ENCODE measurements around the gene CDKN1A.
A peak's percentile ranks its signal among the peaks of the same experiment; 100 is the strongest.
"Not testable (repeated sequence)": the region's sequence is repeated elsewhere in the genome, so short reads cannot be mapped to it uniquely, and the experiment has no call there.

The CDKN1A gene

DNA sequence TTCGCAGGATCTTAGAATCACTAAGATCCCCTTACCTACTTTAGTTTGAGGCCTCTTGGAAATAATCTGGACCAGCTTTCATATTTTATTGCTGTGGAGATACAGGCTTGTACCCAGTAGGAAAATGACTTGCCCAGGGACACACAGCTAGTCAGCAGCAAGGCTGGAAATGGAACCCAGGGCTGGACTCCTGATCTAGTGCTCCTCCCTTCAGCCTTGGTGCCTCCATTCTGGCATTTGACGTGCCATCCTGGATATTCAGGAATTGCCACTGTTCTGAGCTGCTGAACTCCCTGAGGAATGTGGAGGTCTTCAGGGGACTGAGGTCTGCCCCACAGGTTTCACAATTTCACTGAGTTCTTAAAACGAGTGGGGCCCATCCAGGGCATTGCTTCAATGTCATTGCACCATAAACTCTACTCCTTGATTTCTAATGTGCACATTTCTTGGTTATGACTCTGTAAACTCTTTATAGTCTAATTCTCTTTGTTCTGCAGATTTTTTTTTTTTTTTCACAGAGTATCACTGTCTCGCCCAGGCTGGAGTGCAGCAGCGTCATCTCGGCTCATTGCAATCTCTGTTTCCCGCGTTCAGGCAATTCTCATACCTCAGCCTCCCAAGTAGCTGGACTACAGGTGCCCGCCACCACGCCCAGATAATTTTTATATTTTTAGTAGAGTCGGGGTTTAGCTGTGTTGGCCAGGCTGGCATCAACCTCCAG lies 26.7 kb upstream of the CDKN1A start:
- in situ Hi-C loops (cut with MboI; ENCODE audit: low pct_unique_long_range_greater_than_20kb, low sequenced_read_pairs) = no loop called here
- no peak for DNase-seq

- in situ Hi-C loops (cut with MboI; ENCODE audit: low pct_unique_long_range_greater_than_20kb, low sequenced_read_pairs); DNase-seq: not testable (repeated sequence)
These were observed 24.0 kb upstream of the CDKN1A start for GRCh38 chr6:36654469-36654868.

- in situ Hi-C loops (cut with MboI; ENCODE audit: low pct_unique_long_range_greater_than_20kb, low sequenced_read_pairs) = no loop called here
These were observed 23.3 kb upstream of the CDKN1A start for GRCh38 chr6:36655085-36655724.

GRCh38 chr6:36656441-36656840 lies 22.1 kb upstream of the CDKN1A start:
- no peak for DNase-seq
- in situ Hi-C loops (cut with MboI; ENCODE audit: low pct_unique_long_range_greater_than_20kb, low sequenced_read_pairs) = no loop called here

More at GRCh38 chr6:36655085-36655724, 23.3 kb upstream of the CDKN1A start:
- DNase-seq = no peak

- in situ Hi-C loops (cut with MboI; ENCODE audit: low pct_unique_long_range_greater_than_20kb, low sequenced_read_pairs) = no loop called here
- no peak for DNase-seq
These were observed 21.2 kb upstream of the CDKN1A start for GRCh38 chr6:36657271-36657670.

DNA sequence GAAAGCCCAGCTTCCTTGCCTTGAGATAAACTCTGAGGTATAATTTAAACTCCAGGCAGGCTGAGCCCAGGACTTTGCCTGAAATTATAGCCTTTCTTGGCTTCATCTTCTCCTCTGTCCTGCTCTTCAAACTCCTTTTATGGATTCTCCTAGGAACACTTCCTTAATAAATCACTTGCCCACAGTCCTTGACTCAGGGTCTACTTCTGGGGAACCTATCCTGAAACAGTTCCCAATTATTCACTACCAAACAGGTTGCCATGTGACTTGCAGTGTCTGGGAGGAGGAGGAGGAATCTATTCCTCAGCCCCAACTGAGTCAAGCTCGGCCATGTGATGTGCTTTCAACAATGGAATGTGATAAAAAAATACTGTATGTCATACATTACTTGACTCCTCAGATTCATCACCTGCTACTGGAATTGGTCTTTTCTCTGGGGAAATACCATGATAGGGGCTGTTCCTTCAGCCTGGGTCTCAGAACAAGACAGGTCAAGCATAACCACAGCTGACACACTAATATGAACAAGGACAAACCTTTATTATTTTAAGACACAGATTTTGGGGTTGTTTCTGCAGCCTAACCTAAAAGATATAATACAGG lies 20.5 kb upstream of the CDKN1A start:
- DNase-seq = no peak
- in situ Hi-C loops (cut with MboI; ENCODE audit: low pct_unique_long_range_greater_than_20kb, low sequenced_read_pairs) = no loop called here

DNA sequence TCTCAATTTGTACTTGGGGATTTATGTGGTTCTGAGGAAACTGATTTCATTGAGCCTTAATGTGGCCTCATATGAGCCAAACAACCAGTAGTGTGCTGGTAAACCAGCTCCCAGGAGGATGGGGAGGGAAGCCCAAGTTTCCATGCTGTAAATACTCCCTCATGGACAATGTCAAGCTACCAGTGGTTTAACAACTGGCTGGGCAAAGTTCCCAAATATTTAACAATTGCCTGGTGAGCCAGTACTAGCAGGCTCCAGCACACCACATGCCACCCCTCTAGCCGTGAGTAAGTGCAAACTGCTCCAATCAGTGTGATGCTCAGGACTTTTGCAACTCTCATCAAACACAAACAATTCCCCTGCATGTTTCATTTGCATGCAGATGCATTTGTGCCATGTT lies 19.2 kb upstream of the CDKN1A start:
- in situ Hi-C loops (cut with MboI; ENCODE audit: low pct_unique_long_range_greater_than_20kb, low sequenced_read_pairs) = no loop called here
- DNase-seq = no peak

GRCh38 chr6:36660771-36661471 lies 17.6 kb upstream of the CDKN1A start:
- in situ Hi-C loops (cut with MboI; ENCODE audit: low pct_unique_long_range_greater_than_20kb, low sequenced_read_pairs) = no loop called here

DNA sequence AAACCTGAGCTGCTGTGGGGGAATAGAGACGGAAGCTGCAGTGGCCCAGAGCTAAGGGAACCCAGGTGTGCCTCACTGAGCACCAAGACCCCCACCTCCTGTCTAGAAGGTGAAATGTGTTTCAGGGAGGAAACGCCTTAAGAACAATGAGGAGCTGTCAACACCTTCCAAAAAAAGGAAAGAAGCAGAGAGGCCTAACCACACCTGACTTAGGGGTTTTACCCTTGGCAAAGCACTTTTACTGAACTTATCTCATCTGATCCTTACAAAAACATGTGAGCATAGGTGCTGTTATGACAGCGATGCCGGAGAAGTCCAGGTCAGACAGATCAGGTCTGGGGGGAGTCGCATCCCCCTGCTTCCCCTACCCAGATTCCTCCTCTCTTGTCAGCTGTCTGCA lies 16.1 kb upstream of the CDKN1A start:
- DNase-seq = no peak
- in situ Hi-C loops (cut with MboI; ENCODE audit: low pct_unique_long_range_greater_than_20kb, low sequenced_read_pairs) = no loop called here

More at GRCh38 chr6:36660771-36661471, 17.6 kb upstream of the CDKN1A start:
- DNase-seq = no peak

- DNase-seq = no peak
- in situ Hi-C loops (cut with MboI; ENCODE audit: low pct_unique_long_range_greater_than_20kb, low sequenced_read_pairs) = no loop called here
These were observed 15.7 kb upstream of the CDKN1A start for GRCh38 chr6:36662827-36663256.

DNA sequence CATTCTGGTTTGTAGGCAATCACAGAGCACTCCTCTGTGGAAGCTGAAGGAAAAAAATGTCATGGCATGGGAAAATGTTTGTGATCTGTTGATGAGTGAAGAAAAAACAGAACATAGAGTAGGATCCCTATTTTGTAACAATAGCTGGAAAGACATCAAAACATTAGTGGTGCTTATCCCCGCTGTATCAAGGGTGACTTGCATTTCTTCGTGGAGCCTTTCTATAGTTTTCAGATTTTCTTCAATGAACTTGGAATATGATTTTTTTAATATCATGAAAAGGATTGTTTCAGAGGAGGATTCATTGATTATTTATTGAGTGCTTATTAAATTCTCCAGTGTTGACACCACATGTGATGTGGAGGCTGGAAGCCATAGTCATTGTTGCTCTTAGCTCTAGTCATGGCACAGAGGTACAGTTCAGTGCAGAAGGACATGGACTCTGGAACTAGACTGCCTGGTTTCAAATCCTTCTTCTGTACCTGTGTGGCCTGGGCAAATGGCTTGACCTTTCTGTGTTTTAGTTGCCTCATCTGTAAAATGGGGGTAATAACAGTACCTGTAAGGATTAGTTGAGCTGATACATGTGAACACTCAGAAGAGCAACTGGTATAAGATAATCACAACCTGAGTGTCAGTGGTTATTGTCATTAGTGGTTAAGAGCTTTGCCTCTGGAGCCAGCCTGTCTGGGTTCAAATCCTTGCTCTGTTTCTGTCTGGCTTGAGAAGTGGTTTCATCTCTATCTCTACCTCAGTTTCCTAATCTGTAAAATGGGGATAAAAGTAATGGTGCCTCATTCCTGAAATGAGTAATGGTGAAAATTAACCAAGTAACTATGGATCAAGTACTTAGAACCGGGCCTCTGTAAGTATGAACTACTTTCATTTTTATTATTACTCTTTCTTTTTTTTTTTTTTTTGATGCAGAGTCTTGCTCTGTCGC lies 14.7 kb upstream of the CDKN1A start:
- in situ Hi-C loops (cut with MboI; ENCODE audit: low pct_unique_long_range_greater_than_20kb, low sequenced_read_pairs) = no loop called here
- DNase-seq = no peak

- DNase-seq = no peak
- in situ Hi-C loops (cut with MboI; ENCODE audit: low pct_unique_long_range_greater_than_20kb, low sequenced_read_pairs) = no loop called here
These were observed 13.3 kb upstream of the CDKN1A start for GRCh38 chr6:36665180-36665579.

DNA sequence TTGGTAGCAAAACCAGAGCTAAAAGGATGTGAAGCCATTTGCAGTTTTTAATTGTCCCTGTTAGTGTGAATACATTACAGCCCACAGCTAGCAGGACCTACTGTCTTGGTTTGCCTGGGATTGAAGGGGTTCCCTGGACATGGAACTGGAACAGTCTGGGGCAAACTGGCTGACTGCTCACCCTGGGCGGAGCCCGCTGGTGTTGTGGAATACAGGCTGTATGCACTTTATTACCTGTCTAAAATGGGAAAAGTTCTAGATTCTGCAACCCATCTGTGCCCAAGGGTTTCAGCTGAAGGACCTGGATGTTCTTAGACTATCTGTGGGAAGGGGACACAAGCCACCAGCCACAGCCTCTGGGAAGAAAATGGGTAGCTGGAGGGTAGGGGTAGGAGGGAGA lies 12.2 kb upstream of the CDKN1A start:
- DNase-seq = no peak
- in situ Hi-C loops (cut with MboI; ENCODE audit: low pct_unique_long_range_greater_than_20kb, low sequenced_read_pairs) = no loop called here

DNA sequence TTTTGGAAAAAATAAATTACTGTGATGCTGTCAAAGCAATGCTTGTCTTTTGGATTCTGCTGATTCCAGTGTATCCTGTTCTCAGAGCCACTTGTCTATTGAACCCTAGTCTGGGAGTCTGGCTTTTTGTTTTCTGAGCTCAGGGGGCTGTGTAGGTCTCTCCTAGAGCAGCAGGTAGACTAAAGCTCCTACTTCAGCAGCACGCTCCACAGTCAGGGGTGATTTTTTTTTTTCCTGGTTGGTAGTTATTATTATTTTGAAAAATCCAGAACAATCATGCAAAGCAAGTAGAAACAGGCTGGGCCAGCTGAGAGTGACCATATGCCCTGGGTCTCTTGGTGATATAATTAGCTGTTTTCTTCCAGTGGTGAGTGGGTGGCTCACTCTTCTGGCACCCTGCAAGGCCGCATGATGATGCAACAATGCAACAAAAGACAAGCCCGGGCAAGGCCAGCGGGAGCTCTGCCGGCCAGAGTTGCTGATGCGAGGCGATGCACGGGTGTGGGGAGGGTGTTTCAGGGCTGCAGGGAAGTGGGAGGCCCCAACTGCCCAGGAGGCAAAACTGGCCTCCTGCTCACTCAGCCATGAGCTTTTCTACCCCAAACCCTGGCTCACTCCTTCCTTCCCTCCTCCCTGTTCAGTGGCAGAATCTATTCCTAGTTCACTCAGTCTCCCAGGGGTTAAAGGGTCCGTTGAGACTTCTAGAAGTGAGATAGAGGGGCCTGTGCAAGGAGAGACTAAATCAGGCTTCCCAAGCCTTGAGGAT lies 11.5 kb upstream of the CDKN1A start:
- peak; percentile 99 for DNase-seq
- in situ Hi-C loops (cut with MboI; ENCODE audit: low pct_unique_long_range_greater_than_20kb, low sequenced_read_pairs) = no loop called here

DNA sequence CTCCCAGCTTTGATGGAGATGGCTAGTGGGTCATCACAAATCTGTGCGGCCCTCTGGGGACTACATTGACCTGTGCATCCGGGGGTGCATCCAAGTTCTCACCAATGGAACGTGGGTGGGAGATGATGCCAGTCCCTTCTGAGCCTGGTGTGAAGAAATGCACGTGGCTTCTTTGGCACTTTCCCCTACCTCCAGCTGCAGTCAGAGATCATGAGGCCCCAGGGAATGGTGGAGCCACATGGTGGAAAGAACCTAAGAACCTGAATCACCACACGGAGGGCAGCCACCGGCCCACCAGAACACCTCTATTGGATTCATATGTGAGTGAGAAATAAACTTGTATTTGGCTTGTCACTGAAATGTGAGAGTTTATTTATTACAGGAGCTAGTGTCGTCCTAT lies 9.9 kb upstream of the CDKN1A start:
- in situ Hi-C loops (cut with MboI; ENCODE audit: low pct_unique_long_range_greater_than_20kb, low sequenced_read_pairs) = no loop called here
- no peak for DNase-seq

DNA sequence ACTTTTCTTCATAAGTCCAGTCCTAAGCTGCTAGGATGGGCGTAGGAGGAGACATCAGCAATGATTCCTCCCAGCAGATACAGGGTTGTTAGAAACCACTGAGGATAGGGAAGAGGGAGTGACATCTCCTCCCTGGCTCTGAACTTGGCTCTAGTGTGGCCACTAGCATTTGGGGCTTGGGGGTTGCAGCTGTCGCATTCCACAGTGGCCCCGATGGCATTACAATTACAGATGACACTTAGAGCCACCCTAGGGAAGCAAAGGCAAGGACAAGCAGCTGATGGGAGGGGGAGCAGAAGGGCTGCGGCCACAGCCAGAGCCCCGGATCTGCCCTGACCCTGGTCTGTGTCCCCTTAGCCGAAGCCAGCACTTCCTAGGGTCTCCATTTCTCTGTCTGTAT lies 9.5 kb upstream of the CDKN1A start:
- no peak for DNase-seq

GRCh38 chr6:36670271-36670670 lies 8.2 kb upstream of the CDKN1A start:
- in situ Hi-C loops (cut with MboI; ENCODE audit: low pct_unique_long_range_greater_than_20kb, low sequenced_read_pairs) = no loop called here
- no peak for DNase-seq

More for the DNA sequence above, 9.5 kb upstream of the CDKN1A start:
- in situ Hi-C loops (cut with MboI; ENCODE audit: low pct_unique_long_range_greater_than_20kb, low sequenced_read_pairs) = no loop called here

DNA sequence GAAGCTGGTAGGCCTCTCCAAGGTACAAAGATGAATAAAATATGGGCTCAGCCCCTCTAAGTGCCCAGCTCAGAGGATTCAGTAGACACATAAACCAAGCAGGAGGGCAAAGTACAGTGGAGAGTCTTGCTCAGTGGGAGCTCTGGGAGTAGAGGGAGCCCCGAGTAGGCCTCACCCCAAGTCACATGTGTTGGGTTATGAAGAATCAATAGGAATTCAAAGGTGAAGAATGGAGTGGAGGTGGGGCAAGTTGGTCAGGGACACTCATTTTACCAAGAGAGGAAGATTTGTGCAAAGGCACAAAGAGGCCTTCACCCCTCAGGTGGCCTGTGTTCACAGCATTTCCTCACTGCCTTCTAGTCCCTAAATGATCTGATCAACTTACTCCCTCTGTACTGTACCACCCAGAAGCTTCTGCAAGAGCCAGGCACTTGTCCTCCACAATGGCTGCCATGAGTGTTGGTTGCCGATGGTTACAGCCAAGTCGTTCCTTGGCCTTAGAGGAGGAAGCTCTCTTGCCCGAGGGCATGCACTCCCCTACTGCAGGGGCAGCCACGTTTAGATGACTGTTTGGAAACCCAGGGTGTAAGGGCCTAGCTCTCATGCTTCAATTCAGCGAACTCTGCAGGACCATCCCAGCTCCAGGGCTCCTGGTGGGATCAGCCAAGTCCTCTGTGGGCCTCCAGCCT lies 6.7 kb upstream of the CDKN1A start:
- in situ Hi-C loops (cut with MboI; ENCODE audit: low pct_unique_long_range_greater_than_20kb, low sequenced_read_pairs) = no loop called here
- no peak for DNase-seq

Data from KBM-7 (cell line).